Vagina (tissue), 2 donors: ENCODE data around the gene NEAT1.

Experiments
- POLR2A ChIP-seq, 2 donors: fragments of 450-650 bp; IDR thresholded peaks; one replicate each; pipeline ENCODE4 v1.6.1; 2017; ENCODE audit warnings: antibody characterized with exemption in 2 of 2, mild to moderate bottlenecking in 2 of 2, moderate library complexity in 2 of 2
- POLR2AphosphoS5 ChIP-seq, 2 donors: sonication (generic); formaldehyde crosslinking; IDR thresholded peaks; one replicate each; pipeline ENCODE4 v1.9.0; 2017; ENCODE audit warnings: antibody characterized with exemption in 2 of 2, mild to moderate bottlenecking in 2 of 2, low read depth in 1 of 2; ENCODE audit not compliant: insufficient read depth in 1 of 2
- TF ChIP-seq, protein P1 (sequence below), 3 experiments: fragments of 450-650 bp in 2 of 3; fragments of 200-600 bp in 1 of 3; sonication (generic) in 1 of 3; IDR thresholded peaks; one replicate each; pipeline ENCODE4 v1.5.1; 2017 to 2019; ENCODE audit warnings: antibody characterized with exemption in 3 of 3, mild to moderate bottlenecking in 2 of 3, moderate library complexity in 2 of 3

DNA sequence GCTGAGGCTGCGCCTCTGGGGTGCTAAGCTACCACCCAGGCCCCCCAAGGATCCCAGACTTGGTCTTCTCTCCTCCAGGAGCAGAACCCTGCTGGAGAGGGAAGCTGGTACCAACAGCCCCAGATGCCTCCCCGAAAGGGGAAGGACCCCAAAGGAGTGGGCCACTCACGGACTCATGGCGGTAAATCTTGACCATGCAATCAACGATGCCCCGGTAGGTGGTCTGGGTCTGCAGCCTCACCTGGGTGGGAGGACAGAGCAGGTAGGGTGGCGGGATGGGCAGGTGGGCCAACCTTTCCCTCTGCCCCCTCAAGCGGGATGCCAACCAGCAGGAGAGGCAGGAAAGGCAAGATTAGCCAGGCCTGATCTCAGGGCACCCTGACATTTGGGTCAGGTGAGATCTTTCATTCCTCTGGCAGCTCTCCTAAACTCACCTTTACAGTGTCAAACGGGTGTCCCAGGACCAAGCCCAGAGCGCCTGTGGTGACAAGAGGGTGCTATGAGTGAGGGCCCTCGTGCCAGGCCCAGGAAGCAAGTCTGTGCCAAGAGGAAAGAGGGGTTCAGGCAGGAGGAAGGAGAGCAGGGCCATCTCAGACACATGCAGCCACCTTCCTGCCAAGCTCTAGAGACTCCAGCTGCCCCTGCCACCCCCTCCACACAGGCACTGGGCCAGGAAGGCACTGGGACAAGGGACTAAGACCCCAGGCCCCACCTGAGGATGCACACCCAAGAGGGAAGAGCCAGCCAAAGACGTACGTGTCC is 42.7 kb upstream of the NEAT1 start:
- no peak for TF ChIP-seq POLR2AphosphoS5 (IDR thresholded peaks at IDR 0.05; ENCODE audit: insufficient read depth in 1 of 2, low read depth in 1 of 2)
- TF ChIP-seq, protein P1, sequence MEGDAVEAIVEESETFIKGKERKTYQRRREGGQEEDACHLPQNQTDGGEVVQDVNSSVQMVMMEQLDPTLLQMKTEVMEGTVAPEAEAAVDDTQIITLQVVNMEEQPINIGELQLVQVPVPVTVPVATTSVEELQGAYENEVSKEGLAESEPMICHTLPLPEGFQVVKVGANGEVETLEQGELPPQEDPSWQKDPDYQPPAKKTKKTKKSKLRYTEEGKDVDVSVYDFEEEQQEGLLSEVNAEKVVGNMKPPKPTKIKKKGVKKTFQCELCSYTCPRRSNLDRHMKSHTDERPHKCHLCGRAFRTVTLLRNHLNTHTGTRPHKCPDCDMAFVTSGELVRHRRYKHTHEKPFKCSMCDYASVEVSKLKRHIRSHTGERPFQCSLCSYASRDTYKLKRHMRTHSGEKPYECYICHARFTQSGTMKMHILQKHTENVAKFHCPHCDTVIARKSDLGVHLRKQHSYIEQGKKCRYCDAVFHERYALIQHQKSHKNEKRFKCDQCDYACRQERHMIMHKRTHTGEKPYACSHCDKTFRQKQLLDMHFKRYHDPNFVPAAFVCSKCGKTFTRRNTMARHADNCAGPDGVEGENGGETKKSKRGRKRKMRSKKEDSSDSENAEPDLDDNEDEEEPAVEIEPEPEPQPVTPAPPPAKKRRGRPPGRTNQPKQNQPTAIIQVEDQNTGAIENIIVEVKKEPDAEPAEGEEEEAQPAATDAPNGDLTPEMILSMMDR (IDR thresholded peaks at IDR 0.05): no peak
- TF ChIP-seq POLR2A (IDR thresholded peaks at IDR 0.05): no peak
